ENCODE results near the gene ABO.
"Not testable (repeated sequence)": the region's sequence is repeated elsewhere in the genome, so short reads cannot be mapped to it uniquely, and the experiment has no call there.

ABO gene

GRCh38 chr9:133239533-133240090, 35.4 kb downstream of the ABO start:
- no peak for DNase-seq

DNA sequence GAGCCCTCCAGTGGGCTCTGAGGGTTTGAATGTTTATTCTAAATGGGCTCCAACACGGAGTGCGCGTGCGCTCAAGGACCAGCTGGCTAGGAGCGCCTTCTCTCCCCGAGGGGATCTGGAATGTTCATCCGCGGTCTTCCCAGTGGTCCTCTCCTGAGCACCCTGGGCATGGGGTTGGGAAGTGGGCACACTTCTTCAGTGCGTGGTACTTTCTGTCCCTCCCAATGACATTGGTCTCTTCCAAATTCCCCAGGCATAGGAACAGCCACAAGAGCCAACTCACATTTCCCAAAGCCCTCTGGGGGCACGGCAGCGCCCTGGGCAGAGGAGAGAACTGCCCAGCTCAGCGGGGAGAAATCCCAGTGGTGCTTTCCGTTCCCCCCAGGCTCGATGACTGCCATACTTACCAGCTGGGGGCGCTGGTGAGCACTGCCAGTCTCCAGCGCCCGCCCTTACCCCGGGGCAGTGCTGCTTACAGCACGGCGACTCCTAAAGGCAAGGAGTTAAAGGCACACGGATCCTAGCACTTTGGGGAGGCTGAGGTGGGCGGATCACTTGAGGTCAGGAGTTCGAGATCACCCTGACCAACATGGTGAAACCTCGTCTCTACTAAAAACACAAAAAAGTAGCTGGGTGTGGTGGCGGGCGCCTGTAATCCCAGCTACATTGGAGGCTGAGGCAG, 36.0 kb downstream of the ABO start:
- DNase-seq: no peak

- no peak for DNase-seq
These were observed 36.6 kb downstream of the ABO start for GRCh38 chr9:133238272-133238850.

DNA sequence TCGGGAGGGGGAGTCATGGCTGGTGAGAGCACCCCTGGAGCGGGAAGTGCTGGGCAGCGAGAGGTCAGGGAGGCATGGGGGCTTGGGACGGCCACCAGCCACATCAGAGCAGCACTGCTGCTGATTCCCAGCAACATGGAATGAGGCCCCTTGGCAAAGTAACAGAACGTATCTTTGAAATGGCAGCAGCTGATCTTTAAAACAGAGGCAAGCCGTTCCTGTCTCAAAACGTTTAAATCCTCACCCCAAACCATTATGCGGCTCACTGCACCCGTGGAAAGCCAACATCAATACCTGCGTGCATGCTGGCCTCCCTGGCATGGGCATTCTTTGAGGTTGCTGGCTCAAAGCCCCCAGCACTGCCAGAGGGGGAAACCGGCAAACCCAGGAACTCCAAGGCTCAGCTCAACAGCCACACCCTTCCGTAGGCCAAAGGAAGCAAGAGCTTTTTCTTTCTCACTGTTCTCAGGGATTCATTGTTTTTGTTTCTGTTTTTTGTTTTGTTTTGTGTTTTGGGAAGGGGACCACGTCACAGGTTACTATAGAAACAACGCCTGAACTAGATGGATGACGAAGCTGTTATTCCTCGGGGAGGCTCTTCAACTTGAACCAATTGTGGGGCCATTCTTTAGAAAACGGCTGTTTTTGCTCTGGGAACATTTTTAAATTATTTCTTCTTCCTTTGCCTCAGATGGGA, 37.8 kb downstream of the ABO start:
- DNase-seq: no peak

GRCh38 chr9:133236291-133237034, 38.5 kb downstream of the ABO start:
- DNase-seq: not testable (repeated sequence)

- no peak for DNase-seq
These were observed 39.3 kb downstream of the ABO start for GRCh38 chr9:133235549-133236222.

- no peak for DNase-seq
These were observed 40.3 kb downstream of the ABO start for GRCh38 chr9:133234577-133235322.

DNA sequence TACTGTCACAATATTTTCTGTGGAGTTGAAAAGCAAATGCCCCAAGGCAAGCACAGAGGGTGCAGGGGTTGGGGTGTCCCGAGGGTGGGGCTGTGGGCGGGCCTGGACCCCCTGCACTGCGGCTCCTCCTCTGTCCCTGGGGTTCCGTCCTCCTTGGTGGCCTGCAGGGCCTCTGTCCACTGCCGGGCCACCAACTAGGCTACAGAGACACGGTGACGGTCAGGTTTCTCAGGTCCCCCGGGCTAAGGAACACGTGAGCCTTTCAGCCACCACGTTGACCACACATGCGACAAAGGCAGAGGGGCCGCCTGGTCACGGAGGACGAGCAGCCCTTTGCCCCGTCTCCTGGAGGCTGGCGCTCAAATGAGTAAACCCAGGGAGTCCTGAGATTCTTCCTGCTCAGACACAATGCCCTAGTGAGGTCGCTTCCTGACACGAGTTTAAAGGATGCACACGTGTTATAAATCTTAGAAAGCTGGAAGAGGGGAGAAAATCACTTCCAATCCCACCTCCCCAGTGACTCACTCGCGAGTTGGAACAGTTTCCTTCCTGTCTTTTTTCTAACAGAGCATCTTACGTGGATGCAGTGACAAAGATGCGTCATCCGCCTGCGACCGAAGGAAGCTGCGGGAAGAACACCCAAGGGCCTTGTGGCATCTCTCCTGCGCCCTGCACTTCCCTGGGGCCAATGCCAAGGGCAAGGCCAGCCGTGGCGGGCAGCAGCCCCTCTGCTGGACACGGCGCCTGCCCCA, 41.1 kb downstream of the ABO start:
- no peak for DNase-seq

DNA sequence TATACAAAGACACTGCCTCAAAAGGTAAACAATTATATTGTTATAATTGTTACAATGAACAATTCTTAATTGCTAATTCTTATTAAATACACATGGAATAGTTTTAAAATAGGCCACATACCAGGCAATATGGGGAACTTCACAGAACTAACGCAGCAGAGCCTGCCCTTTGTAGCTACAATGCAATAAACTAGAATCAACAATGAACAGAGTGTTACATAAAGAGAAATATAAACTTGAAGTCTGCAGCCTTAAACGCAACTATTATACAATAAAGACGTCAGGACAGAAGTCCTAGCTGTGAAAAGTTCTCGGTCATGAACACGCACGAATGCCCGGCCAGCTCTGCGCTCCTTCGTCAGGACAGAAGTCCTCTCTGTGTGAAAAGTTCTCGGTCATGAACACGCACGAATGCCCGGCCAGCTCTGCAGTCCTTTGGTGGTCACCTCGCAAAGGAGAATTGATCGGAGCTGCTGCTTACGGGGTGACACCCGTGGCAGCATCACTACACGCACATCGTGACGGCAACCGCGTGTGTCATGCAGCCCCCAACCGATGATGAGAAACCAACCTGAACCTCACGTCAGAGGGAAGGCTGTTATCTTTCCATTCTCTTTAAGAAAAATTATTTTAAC, 43.0 kb downstream of the ABO start:
- DNase-seq: not testable (repeated sequence)

GRCh38 chr9:133230514-133230913, 44.5 kb downstream of the ABO start:
- DNase-seq: not testable (repeated sequence)

DNA sequence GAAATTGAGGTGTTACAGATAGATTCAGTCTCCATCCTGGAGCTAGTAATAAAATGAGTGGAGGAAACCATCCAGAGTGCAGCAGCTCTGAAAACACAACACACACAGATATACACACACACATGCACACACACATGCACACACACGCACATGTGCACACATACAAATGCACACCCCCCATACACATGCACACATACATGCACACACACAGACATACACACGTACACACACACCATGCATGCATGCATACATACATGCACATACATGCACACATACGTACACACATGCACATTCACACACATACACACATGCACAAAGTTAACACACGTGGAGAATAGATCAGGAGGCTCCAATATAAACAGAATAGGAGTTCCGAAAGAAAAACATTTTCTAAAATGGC, 44.9 kb downstream of the ABO start:
- no peak for DNase-seq

GRCh38 chr9:133228474-133229193, 46.4 kb downstream of the ABO start:
- DNase-seq: not testable (repeated sequence)

- not testable (repeated sequence) for DNase-seq
These were observed 47.0 kb downstream of the ABO start for GRCh38 chr9:133227996-133228395.

GRCh38 chr9:133227242-133227860, 47.6 kb downstream of the ABO start:
- no peak for DNase-seq

DNA sequence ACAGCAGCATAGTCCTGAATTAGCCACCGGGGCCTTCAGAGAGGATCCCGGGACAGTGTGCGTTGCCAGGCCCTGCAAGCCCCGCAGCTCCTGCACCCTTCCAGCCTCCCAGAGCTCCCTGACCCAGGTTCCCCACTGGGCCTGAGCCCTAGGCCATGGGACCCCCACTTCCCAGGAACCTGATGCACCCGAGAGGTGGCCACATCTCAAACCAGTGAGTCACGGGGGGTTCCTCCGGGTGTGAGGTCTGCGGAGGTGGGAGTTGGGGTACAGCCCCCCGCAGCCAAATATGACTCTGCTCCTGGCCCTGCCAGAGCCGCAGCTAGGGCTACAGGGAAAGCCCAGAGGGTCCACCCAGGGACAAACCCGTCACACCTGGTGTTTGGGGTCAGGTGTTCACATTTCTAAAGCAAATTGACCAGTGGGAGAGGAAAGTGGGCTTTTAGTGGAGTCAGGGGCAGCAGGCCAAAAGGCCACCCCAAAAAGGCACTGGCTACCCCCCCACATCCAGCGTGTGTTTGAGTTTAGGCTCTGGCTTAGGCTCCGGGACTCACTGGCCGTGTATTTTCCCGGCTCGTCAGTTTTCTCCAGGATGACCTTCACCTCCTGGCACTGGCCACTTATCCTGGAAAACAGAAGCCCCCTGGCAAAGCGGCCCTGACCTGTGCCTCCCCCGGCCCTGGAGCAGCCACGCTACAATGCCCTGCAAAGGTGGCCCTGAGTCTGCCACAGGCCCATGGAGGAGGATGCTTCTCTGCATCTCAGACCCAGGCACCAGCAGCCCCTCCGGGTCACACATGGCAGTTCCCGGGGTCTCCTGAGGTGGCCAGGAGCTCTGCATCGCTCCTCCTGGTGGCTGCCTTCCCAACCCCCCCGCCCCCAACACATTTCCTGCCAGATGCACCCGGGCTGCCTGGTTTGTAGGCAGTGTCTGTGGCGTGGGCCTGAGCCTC, 48.5 kb downstream of the ABO start:
- DNase-seq: no peak

DNA sequence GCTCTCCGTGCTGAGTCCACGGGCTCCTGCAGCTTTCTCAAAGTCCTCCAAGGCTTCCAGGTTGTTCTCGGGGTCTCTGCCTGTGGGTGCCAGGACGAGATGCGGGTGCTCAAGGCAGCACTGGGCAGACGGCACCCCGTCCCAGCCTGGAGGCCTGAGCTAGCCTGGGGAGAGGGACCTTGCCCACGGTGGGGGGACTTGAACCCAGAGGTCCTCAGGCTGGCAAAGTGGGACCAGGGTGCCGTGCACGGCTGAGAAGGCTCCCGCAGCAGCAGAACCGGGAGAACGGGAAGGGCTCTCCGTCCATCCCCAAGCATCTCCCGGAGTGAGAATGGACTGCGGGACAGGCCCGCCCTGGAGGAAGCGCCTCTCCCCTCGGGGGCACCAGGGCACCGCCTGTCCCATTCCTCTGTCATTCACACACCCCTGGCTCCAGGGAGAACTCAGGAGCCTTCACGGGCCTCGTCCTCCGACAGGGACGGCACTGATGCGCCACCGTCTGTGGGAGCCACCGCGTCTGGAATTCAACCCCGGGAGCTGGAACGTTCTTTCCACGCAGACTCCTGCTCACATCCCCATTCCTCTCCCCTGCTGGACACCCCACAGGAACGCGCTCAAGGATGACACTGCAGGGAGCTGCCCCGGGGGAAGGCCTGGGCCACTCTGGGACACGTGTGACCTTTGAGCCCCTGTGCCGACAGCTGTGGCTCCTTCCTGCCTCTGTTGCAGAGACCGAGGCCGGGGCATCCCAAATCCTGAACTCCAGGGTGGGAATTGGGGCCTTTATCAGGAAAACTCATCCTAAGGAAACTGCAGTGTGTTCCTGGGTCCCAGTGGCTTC, 49.6 kb downstream of the ABO start:
- no peak for DNase-seq

DNA sequence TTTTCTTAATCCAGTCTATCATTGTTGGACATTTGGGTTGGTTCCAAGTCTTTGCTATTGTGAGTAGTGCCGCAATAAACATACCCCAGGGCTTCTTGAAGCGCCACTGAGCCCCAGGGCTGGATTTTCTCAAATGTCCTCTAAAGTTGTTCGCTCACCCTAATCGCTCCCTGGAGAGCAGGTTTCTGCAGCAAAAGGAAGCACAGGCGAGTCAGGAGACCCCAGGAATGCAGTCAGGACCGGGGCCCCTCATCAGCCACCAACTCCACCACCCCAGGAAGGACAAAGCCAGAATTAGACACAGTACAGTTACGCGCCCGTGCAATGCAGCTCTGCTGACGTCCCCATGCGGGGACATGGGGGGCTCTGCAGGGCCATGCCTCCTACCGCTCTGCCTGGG, 50.2 kb downstream of the ABO start:
- no peak for DNase-seq
